H7 (cell line): Measurements from ENCODE around the gene NUP153. TPM values are rescaled to one million over a fixed set of nuclear protein-coding genes. Genes with fewer than 3 reads are reported as not detected.
A peak's percentile ranks its signal among the peaks of the same experiment; 100 is the strongest.

ENCODE experiments used
- DNase-seq: peaks from one replicate; pipeline ENCODE4 v3.0.0; 2012
- H3K27me3 ChIP-seq: 2 replicates; pipeline ENCODE4 v1.6.0; 2011; ENCODE audit warnings: mild to moderate bottlenecking, low read length; ENCODE audit not compliant: control insufficient read depth, insufficient read depth
- H3K36me3 ChIP-seq: replicated peaks from 2 replicates; pipeline ENCODE4 v1.5.1; 2011; ENCODE audit warnings: low read length; ENCODE audit not compliant: control insufficient read depth, insufficient read depth
- H3K4me3 ChIP-seq: 2 replicates; pipeline ENCODE4 v1.5.1; 2011; ENCODE audit warnings: low read depth, mild to moderate bottlenecking, control low read depth, low read length, moderate library complexity; ENCODE audit not compliant: insufficient read depth
- total RNA-seq: library from RNA; depleted of rRNA; stranded (reverse); fragments of >200 nt; shearing (Covaris generic); gene quantifications from 2 replicates; pipeline ENCODE4 v1.2.3, GENCODE V29; 2014

NUP153 gene
- total RNA-seq, 1 experiment from 2014 or later: 48.0 TPM

DNA sequence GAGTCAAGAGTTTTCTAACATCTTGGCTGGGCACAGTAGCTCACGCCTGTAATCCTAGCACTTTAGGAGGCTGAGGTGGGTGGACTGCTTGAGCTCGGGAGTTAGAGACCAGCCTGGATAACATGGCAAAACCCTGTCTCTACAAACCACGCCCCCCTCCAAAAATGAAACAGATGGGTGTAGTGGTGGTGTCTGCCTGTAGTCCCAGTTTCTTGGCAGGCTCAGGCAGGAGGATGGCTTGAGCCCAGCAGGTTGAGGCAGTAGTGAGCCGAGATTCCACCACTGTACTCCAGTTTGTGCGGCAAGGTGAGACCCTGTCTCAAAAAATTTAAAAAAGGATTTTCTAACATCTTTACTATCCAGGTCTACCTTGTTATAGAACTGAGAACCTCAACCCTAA lies 84.6 kb downstream of the NUP153 start:
- no peaks in the 10 kb centered on the region for H3K27me3 ChIP-seq
- H3K4me3 ChIP-seq: no peak overlapping the region
- H3K36me3 ChIP-seq: peaks cover 17% of the 10 kb centered on the region
- DNase-seq: no peak

DNA sequence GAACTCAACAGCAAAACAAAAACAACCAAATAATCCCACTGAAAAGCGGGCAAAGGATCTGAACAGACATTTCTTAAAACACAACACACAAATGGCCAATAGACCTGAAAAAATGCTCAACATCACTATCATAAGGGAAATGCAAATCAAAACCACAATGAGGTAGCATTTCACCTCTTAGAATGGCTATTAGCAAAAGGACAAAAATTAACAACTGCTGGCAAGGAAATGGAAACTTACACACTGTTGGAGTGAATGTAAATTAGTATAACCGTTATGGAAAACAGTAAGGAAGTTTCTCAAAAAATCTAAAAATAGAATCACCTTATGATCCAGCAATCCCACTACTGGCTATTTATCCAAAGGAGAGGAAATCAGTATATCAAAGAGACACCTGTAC lies 85.7 kb downstream of the NUP153 start:
- no peak for DNase-seq
- Histone ChIP-seq H3K27me3 (no peaks in the 10 kb centered on the region), H3K4me3 (no peak overlapping the region), H3K36me3 (peaks cover 20% of the 10 kb centered on the region)

DNA sequence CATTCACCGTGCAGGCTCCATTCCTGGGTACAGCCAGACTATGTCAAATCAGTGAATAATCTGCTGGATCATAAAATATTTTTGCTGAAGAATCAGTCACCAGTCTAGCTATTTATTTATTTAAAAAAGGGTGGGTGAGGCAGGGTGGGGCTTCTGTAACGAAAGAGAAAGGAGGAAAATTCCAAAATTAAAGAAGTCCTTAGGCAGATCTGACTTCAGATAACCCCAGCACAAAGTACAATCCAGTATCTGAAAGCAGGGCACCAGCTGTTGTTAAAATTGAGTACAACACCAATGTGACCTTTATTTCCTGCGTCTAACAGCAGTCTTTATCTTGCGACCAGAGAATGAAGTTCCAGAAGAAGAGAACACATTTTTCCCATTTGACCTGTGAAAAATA lies 90.9 kb downstream of the NUP153 start:
- Histone ChIP-seq H3K36me3 (peaks cover 6% of the 10 kb centered on the region), H3K27me3 (no peaks in the 10 kb centered on the region), H3K4me3 (no peak overlapping the region)
- DNase-seq: no peak

DNA sequence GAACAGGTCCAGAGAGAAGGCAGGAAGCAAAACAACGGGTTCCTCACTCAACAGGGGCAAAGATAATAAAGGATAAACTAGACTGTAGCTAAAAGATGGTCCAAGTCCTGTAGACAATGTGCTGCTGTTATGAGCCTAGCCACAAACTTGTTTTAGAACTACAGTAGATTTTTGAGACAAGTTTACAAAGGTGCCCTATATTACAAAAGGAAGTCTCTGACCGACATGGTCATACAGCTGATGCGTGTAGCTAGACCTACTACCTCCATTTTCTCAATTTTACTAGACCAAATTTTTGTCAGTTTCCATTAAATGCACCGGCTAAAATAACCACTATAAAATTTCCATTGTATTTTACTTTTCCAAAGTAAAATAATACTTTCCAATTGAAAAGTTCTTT lies 94.7 kb downstream of the NUP153 start:
- no peaks in the 10 kb centered on the region for H3K27me3 ChIP-seq
- DNase-seq: no peak
- H3K4me3 ChIP-seq: no peak overlapping the region
- H3K36me3 ChIP-seq: peaks cover 7% of the 10 kb centered on the region

DNA sequence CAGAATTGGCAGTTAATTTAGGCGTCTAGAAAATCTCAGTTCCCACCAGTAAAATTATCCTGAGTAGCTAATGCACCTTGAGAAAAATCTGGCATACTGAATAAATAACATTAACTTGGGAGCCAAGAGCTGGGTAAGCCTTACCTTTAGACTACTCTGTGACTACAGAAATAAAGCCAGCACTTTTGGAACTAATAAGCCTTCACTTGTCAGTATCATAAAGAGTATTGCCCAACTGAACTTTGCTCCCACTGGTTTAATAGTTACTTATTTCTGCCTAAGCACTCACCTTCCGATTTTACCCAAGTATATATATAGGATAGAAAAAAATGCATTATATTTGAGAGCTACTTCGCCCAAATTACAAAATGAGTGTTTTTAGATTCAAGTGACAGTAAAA lies 95.9 kb downstream of the NUP153 start:
- Histone ChIP-seq H3K4me3 (no peak overlapping the region), H3K36me3 (peaks cover 2% of the 10 kb centered on the region)
- DNase-seq: no peak

DNA sequence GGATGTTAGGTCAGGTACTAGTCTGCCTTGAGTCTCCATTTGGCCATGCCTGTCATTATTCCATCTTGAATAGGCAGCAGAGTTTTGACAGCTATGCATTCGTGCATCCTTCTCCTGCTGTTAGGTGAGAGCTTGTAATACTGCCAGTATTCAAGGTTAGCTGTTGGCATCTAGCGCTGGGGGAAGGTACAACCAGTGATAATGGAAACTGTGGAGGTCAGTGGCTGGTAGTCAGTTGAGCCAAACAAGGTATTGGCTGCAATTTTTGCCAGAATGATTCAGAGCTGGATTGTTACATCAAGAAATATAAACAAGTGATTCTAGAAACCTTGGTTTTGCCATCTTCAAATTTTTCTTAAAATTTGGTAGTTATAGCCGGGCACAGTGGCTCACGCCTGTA lies 100.1 kb downstream of the NUP153 start:
- Histone ChIP-seq H3K4me3 (no peak overlapping the region), H3K27me3 (no peaks in the 10 kb centered on the region), H3K36me3 (peaks cover 3% of the 10 kb centered on the region)
- no peak for DNase-seq

More for the DNA sequence above, 95.9 kb downstream of the NUP153 start:
- H3K27me3 ChIP-seq: no peaks in the 10 kb centered on the region

DNA sequence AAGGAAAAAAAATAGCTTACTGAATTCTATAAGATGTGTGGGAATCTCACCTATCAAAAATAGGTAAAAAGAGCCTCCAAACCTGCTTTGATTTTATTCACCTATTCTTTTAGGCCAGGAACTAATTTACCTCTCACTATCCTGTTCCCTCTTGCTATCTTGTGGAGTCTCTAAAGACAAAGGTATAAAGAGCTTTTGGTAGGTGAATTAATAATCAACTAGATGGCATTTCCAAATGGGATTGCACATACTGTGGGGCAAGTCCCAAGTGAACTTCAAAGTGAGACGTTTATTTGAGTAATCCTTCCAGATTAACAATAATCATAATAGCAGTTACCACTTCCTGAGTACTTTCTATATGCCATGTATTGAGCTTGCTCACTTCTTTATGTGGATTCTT lies 103.8 kb downstream of the NUP153 start:
- Histone ChIP-seq H3K27me3 (no peaks in the 10 kb centered on the region), H3K4me3 (no peak overlapping the region), H3K36me3 (peaks cover 1% of the 10 kb centered on the region)
- no peak for DNase-seq

DNA sequence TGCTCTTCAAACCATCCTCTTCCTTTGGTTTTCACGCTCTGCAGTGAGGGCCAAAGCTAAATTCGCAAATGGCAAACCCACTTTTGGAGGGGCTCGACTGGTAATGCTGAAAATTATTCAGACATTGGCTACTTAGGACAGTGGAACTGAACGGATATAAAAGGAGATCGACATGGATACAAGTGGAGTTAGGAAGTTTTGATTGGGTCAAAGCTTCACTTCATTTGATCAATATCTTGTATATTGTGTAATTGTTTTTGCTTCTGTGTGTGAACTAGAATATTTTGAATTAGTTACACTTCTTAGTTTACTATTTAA lies 105.4 kb downstream of the NUP153 start:
- H3K4me3 ChIP-seq: peak overlapping the region; percentile 97

DNA sequence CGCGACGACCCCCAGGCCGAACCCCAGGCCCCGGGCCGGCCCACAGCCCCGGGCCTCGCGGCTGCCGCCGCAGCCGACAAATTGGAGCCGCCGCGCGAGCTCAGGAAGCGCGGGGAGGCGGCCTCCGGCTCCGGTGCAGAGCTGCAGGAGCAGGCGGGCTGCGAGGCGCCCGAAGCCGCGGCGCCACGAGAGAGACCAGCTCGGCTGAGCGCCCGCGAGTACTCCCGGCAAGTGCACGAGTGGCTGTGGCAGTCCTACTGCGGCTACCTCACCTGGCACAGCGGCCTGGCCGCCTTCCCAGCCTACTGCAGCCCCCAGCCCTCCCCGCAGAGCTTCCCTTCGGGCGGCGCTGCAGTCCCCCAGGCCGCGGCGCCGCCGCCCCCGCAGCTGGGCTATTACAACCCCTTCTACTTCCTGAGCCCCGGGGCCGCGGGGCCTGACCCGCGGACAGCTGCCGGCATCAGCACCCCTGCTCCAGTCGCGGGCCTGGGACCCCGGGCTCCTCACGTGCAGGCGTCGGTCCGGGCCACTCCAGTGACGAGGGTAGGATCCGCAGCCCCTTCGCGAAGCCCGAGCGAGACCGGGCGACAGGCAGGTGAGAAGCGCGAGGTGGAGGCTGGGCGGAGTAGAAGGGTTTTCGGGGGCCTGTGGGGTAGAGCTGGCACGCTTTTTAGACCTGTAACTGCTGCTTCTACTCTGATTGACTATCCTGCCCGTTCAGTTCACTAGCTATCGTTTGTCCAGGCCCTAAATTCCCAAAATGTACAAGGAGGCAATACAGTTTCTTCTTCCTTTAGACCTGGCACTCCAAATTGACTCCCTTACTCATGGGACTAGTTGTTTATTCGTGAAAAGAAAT lies 106.0 kb downstream of the NUP153 start:
- Histone ChIP-seq H3K4me3 (peak overlapping the region; percentile 97), H3K27me3 (no peaks in the 10 kb centered on the region), H3K36me3 (peaks cover 1% of the 10 kb centered on the region; the same call in 1 of the 2 replicates)
- DNase-seq: peak; percentile 74

More for the DNA sequence above, 105.4 kb downstream of the NUP153 start:
- no peaks in the 10 kb centered on the region for H3K27me3 ChIP-seq
- DNase-seq: no peak
- H3K36me3 ChIP-seq: peaks cover 1% of the 10 kb centered on the region

DNA sequence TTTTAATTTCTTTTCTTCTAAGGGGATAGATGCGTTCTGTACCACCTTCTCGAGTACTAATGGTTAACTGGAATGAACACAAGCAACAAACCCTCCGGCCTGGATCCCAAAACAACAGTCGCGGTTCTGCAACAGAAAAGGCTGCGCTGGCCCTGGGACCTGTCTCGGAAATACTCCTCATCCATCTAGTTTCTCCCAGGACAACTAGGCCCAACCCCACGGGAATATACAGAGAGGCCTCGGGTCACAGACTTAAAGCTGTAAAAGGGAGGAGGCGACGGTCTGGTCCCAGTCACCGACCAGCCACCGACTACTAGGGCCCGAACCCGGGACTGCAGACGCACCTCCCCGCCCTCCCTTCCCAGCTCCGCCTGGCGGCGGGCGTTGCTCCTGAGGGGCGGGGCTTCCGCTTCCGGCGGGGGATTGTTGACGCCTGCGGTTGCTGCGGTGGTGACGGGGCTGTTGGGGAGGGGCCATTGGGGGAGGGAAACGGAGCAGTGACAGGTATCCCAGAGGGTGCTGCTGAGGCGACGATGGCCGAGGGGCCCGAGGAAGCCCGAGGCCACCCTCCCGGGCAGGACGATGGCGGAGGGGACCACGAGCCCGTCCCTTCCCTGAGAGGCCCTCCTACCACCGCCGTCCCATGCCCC lies 106.7 kb downstream of the NUP153 start, which contains the start of gene FAM8A1:
TSS of gene FAM8A1 (plus strand) at position 426 of the 650 bp plus-strand sequence. CDS start at position 534, 108 bp downstream.
- DNase-seq: peak; percentile 95
- no peaks in the 10 kb centered on the region for H3K27me3 ChIP-seq

DNA sequence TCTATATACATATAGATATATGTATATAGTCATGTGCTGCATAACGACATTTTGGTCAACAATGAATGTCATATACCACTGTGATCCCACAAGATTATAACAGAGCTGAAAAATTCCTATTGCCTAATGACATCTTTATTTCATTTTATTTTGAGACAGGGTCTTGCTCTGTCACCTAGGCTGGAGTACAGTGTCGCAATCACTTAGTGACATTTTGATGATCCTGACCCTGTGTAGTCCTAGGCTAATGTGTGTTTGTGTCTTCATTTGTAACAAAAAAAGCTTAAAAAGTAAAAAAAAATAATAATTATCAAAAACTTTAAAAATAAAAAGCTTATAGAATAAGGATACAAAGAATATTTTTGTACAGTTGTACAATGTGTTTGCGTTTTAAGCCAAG lies 110.6 kb downstream of the NUP153 start:
- H3K36me3 ChIP-seq: no peaks in the 10 kb centered on the region
- no peak for DNase-seq
- H3K4me3 ChIP-seq: no peak overlapping the region
- no peaks in the 10 kb centered on the region for H3K27me3 ChIP-seq

More for the DNA sequence above, 106.7 kb downstream of the NUP153 start, which contains the start of gene FAM8A1:
- Histone ChIP-seq H3K4me3 (peak within 1 kb of the TSS; percentile 97), H3K36me3 (peaks cover 1% of the 10 kb centered on the region; the same call in 1 of the 2 replicates)

DNA sequence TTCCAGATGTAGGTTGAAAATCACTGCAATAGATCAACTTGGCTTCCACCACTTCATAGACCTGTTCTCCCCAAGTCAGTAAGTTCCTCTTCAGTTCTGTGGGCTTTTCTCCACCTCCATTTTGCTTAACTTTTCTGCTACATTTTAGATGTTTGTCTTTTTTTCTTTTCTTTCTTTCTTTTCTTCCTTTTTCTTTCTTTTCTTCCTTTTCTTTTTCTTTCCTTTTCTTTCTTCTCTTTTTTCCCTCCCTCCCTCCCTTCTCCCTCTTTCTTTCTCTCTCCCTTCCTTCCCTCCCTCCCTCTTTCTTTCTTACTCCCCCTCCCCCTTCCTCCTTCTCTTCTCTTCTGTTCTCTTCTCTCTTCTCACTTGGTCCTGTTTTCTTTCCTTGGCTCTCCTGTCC lies 113.5 kb downstream of the NUP153 start:
- Histone ChIP-seq H3K36me3 (no peaks in the 10 kb centered on the region), H3K27me3 (no peaks in the 10 kb centered on the region), H3K4me3 (no peak overlapping the region)
- DNase-seq: no peak

DNA sequence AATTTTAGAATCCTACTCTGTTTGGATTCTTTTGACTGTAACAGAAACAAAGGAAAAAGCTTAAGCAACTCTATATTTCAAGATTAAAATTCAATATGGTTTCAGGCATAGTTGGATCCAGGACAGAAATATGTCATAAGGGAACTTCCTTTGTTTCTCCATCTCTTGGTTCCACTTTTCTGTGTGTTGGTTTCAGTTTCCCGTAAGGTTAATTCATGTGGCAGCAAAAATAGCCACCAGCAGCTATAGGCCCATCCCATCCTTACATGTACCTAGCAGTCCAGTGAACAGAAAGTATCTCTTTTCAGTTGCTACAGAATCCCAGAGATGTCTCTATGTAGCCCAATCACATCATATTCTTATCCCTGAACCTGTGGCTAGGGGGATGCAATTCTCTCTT lies 115.4 kb downstream of the NUP153 start:
- Histone ChIP-seq H3K4me3 (no peak overlapping the region), H3K36me3 (no peaks in the 10 kb centered on the region), H3K27me3 (no peaks in the 10 kb centered on the region)
- no peak for DNase-seq

DNA sequence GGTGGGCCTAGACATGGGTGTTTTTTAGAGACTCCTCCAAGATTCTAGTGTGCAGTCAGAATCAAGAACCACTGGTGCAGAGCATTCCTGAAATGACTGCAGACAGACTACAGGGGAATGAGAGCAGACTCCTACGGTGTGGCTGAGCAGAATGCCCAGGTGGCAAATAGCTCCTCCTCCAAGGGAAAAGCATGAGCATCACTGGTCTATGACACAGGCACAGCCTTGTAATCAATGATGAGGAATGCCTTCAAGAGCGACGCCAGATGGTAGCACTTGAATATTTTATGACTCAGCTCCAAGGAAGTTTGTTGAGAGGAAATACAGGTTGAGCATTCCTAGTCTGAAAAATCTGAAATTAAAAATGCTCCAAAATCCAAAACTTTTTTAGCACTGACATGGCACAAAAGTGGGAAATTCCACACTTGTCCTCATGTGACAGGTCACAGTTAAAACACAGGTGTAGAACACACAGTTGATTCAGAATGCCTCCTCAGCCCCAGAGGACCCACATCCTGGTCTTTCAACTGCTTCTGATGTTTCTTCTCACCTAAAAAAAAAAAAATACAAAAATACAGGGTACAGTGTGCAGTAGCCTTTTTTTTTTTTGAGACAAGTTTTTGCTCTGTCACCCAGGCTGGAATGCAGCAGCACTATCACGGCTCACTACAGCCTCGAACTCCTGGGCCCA lies 117.2 kb downstream of the NUP153 start:
- no peak overlapping the region for H3K4me3 ChIP-seq
- no peaks in the 10 kb centered on the region for H3K27me3 ChIP-seq
- H3K36me3 ChIP-seq: no peaks in the 10 kb centered on the region
- no peak for DNase-seq

DNA sequence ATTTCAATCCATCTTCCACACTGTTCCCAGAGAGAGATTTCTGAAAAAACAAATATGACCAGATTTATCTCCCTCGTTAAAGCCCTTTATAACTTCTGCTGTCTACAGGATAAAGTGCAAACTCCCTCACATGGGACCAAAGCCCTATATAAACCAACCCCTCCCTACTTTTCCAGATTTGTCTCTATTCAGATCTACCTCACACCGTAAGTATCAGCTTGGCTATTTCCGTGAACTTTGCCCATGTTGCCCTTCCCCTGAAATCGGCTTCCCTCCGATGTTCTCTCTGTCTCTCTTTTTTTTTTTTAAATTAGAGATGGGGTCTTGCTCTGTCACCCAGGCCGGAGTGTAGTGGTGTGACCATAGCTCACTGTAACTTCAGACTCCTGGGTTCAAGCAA lies 118.7 kb downstream of the NUP153 start:
- Histone ChIP-seq H3K4me3 (no peak overlapping the region), H3K36me3 (no peaks in the 10 kb centered on the region), H3K27me3 (no peaks in the 10 kb centered on the region)
- DNase-seq: no peak
